Right hindlimb (tissue), 1 donor: ENCODE measurements around the gene C16orf74.

Experiments
- DNase-seq: peaks from one replicate; pipeline ENCODE4 v3.0.0-alpha.2; 2018

The C16orf74 gene

DNA sequence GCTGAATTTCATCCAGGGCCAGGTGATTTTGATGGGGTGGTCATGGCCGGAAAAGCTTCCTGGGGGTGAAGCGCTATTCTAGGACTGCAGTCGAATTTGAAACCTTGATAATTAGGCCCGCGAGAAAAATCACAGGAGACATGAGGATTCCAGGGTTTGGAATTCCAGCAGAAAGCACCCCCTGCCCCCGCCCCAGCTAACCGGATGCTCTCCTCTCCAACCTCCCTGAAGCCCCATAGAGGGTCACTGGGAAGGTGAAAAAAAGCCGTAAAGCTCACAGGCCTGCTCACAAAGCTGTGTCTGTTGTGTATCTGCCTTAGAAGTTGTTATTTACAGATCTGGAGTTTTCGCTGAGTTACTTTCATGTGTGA, 61.0 kb downstream of the C16orf74 start:
- no peak for DNase-seq

DNA sequence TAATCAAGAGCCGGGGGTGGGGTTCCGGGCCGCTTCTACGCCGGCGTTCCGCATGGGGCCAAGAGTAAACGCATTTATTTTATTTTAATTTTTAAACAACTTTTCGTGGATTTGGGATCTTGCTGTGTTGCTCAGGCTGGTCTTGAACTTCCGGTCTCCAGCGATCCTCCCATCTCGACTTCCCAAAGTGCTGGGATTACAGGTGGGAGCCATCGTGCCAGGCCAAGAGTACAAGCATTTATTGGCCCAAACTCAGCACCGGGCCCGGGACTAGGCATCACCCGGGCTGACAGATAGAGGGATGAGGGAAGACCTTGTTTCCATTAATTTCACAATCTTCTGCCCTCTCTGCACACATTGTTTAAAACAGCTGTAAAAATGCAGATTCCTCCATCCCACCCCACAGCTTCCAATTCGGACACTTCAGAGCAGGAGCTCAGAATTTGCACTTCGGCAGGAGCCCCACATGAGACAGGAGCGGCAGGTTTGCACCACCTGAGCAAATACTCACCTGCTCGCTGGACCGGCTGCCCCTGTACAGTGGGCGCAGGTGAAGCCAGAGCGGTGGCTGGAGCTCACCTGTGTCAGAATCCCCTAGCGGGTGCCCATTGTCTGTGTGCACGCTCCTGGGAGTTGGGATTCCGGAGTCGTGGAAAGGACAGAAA, 61.5 kb downstream of the C16orf74 start:
- DNase-seq = no peak

DNA sequence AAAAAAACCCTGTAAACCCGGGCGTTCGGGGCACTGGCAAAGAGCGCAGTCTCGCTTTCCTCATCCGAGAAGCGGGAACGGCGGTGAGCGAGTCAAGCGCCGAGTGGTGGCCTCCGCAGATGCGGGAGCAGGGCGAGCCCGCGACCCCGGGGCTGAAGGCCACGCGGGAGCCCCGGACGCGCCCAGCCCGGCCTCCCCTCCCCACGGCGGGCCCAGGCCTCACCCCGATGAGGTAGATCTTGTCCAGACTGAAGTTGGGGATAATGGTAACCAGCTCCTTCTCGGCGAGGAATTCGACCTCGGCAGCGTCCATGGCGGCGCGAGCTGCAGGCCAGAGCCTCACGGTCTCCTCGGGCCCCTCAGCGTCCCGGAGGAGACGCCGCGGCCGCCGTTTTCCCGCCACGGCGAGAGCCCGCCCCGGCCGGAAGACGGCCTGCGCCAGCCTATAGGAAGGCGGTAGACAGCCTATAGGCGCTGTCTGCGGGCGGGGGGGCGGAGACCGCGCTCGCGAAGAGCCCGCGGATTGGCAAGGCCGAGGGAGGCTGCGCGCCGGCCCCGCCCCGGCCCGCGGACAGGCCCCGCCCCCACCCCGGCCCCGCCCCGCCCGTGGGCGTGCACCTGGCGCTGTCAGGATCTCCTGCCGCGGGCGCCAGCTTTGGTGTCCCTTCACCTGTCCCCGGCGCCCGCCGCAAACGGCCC, 62.2 kb downstream of the C16orf74 start, which contains the start of gene GINS2:
Gene GINS2, minus strand, starts transcription at position 369 of the 699 bp plus-strand sequence. Its CDS starts 56 bp downstream, at position 313.
- peak; percentile 95 for DNase-seq

DNA sequence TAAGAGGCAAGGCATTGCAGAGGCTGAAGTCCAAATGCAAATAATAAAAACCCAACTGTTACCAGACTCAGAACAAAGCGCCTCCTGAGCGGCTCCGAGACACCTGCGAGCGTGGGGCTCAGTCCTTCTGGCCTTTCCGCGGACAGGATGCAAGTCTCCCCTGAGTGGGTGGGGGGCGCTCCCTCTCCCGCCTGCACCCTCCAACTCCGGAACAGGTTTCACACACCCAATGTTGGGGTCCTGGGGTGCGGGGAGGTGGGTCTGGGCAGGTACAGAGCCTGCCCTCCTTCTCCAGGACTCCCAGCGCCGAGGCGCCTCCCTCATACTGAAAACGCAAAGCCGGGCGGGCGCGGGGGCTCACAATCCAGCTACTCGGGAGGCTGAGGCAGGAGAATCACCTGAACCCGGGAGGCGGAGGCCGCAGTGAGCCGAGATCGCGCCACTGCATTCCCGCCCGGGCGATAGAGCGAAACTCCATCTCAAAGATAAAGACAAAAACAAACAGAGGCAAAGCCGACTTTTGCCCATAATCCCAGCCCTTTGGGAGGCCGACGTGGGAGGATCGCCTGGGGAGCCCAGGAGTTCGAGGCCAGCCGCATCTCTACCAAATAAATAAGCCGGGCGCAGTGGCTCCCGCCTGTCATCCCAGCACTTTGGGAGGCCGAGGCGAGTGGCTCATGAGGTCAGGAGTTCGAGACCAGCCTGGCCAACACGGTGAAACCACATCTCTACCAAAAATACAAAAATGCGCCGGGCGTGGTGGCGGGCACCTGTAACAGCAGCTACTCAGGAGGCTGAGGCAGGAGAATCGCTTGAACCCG, 63.0 kb downstream of the C16orf74 start:
- no peak for DNase-seq

DNA sequence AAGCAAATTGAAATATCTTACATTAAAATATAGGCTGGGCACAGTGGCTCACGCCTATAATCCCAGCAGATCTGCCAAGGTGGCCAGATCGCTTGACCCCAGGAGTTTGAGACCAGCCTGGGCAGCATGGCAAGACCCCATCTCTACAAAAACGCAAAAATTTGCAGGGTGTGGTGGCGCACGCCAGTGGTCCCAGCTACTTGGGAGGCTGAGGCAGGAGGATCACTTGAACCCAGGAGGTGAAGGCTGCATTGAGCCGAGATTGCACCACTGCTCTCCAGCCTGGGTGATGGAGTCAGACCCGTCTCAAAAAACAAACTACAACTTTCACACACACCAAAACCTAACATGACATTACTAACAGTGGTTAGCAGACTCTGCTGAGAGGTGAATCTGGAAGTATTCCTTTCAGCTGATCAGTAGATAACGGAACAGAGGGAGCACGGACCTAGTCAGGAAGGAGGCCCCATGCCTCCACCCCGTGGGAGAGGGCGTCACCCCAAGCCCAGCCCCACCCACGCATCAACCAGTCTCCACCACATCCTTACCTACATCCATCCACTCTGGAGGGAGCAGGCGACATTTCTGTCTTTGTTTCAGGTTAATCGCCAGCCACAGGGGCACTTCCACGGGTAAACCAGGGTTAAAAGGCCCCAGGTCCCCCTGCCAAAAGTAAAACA, 63.8 kb downstream of the C16orf74 start:
- DNase-seq = no peak

DNA sequence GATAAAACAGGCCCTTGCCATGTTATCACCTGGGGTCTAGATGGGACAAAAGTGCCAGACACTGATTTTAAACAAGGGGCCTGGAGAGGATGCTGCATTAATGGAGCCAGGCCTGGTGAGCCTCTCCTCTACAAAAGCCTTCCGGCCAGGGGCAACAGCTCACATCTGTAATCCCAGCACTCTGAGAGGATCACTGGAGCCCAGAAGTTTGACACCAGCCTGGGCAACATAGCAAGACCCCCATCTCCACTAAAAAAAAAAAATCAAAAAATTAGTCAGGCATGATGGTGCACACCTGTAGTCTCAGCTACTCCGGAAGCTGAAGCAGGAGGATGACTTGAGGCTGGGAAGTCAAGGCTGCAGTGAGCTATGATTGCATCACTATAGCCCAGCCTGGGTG, 65.6 kb downstream of the C16orf74 start:
- no peak for DNase-seq

DNA sequence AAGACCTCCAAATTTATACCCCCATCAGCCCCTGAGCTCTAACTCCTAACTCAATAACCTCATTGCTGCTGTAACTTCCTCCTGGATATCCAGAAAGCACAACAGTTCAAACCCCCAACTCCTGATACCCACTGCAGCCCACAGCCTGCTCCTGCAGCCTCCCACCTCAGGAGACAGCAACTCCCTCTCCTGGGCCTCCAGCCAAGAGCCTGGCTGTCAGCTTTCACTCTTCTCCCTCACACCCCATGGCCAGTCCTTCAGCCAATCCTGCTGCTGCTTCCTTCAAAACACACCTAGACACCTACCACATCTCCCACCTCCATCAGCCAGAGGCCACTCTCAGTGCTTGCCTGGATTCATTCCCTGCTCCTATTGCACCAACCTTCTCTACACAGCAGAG, 67.5 kb downstream of the C16orf74 start:
- no peak for DNase-seq

DNA sequence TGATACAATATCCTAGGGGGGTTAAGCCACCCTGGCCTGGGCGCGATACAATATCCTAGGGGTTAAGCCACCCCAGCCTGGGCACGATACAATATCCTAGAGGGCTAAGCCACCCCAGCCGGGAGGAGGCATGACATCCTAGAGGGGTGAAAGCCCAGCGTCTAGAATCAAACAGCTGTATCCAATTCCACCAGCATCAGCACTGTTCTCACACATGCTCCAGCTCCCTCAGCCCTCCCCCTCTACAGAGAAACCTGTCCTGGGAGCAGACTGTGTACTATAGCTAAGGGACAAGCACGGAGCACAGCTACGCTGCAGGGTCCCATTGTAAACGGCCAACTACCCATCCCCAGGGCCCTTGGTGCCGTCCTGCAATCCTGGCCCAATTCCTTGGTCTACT, 68.4 kb downstream of the C16orf74 start:
- DNase-seq = no peak

DNA sequence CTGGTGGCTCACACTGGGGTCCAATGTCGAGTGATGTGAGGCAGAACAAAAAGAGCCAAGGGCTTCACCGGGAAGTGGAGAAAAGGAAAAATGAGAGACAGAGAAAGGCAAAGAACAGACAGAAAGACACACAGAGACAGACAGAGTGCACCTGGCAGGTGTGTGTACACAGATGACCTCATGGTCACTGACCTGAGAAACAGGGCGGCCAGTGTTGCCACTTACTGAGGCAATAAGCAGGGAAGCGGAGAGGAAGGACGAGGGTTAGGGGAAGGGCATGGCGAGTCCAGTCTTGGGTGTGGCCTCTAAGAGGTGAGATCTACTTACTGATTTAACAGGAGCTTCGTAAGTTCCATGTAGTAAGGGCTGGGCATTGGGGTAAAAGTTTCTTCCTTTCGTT, 69.6 kb downstream of the C16orf74 start:
- DNase-seq = no peak

DNA sequence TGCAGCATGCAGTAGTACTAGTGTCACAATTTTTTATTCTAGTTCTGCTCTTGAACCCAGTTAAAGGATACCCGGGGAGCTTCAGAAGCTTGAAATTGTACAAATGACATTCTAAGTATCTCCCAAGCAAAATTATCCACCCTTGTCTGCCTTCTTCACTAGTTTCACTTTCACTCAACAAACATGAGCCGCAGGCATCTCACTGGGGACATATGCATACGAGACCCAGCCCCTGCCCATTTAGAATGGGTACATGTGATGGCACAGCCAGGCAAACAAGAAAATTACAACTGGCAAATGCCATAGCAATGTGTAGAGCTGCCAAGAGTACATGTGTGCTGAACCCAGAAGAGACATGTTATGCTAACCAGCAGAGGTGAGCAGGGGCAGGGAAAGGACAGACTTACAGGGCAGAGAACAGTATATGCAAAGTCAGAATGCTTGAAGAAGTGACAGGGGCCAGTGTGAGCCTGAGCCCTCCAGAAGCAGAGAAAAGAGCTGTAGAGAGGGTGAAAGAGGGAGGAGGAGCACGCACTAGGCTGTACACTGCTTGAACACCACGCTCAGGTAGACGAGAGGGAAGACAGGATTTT, 70.4 kb downstream of the C16orf74 start:
- DNase-seq = no peak

DNA sequence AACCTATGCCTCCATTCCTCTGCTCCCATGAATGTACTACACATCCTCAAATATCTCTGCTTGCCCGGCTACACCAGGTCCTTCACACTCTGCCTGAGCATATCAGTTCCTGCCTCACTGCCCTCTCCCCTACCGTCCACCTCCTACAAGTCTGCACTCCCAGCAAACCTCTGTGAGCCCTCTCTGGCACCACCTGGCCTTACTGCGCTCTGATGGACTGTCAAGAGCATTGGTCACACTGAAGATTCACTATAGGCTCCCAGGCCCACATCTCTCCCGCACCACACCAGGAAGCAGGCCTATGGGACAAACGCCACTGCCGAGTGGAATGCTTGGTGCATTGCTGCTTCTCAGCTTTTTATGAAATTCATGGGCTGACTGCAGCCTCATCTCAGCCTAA, 71.0 kb downstream of the C16orf74 start:
- no peak for DNase-seq

DNA sequence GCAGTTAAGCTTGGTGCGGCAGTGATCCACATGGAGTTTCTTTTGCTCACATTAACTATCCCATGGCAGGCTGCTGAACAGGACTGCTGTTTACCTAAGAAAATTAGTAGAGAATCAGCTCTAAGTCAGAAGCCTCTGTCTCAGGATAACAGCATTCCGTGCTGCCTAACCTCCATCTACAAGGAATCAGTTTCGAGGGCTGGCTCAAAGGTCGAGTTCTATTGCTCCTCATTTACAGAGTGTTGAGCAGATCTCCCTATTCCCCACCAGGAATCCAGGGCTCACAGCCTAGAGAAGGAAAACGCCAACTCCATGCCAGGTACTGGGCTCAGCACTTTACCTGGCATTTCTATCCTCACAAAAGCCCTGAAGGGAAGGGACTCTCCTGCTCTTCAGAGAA, 72.1 kb downstream of the C16orf74 start:
- no peak for DNase-seq

DNA sequence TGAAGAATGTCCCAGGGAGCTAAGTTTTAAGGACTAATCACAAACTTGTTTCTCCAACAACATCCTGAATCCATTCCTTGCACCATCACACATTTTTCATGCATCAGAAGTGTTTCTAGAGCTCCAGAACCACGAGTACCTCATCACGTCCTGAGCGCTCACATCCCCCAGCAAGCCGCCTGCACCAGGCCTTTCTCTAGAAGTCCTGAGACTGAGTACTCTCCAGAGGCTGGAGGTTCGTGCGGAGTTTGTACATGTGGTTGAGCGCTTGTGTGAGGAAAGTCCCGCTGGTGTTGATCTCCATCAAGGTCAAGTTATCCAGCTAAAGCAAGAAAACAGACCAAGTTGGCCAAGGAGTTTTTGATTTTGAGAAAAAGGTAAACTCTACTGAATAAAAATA, 72.9 kb downstream of the C16orf74 start:
- no peak for DNase-seq

DNA sequence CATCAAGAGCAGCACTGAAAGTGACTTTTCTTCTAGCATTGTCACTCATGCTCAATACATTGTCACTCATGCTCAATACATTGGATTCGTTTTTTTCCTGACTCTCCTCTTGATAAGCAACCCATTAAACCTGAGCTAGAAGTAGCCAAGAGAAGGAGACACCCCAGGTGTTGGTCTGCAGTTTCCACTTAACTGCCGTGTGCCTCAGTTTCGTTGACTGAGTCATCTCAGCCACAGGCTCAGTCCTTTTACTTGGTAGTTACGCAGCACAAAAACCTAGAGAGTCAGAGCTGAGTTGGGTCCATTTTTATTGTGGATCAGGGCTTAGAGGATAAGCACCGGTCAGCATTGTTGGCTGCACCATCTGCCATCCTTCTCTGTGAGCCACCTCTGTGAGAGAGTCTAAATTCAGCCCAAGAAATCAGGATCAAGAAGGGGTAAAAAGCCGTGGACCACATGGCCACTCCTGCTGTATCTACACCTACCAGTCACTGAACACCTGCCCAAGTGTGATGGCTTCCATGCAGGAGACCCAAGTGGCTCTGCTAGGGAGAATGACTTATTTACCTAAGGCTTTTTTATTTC, 73.4 kb downstream of the C16orf74 start:
- DNase-seq = no peak

DNA sequence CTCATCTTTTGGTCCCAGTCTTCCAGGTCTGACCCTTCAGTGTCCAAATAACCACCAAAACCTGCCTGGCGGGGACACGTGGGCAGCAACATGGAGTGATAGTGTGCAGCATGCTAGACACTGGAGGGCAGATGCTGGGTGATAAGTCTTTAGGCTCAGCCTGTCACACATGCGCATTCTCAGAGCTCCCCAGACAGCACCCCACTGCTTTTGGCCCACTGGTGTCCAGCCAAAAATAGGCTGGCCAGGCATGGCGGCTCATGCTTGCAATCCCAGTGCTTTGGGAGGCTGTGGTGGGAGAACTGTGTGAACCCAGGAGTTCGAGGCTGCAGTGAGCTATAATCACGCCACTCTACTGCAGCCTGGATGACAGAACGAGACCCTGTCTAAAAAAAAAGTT, 74.4 kb downstream of the C16orf74 start:
- no peak for DNase-seq

DNA sequence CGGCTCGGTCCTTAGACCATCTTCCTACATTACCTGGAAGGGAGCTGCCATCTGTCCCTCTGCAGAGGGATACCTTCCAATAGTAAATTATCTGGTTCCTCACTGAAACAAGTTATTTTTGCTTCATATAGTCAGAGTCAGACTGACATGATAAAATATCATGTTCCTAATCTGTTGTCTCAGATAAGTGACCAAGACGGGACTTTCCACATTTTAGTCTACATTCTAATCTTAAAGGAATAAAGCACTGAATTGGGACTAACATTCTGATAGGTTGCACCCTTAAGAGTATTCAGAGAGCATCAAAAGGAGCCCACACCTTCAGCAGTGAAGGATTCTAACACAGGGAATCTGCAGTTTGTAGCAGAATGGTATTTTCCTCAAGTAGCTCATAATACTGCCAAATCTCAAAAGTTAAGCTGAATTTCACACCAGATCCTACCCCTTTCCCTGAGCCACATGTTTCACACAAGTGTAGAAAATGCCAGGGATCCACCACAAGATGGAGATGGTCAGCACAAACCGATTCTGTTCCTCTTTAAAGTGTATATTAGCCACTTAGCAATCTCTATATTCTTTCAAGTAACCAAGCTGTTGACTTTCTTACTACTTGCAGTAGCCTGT, 75.5 kb downstream of the C16orf74 start:
- DNase-seq = no peak

DNA sequence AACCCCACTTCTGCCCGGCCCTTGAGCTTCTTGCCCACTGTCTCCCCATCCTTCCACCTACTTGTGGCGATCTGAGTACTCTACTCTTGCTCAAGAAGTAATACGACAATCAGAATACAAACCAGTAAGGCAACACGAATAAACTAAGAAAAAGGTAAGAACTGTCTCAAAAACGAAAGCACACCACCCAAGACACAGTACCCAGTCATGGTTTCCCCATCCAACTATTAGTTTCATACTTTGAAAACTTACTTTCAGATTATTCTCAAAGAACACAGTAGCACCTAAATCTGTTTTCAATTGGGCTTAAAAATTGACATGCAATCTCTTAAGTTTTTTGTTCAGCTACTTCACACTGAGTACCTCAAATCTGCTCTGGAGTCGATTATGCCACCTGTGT, 76.1 kb downstream of the C16orf74 start:
- DNase-seq = no peak

DNA sequence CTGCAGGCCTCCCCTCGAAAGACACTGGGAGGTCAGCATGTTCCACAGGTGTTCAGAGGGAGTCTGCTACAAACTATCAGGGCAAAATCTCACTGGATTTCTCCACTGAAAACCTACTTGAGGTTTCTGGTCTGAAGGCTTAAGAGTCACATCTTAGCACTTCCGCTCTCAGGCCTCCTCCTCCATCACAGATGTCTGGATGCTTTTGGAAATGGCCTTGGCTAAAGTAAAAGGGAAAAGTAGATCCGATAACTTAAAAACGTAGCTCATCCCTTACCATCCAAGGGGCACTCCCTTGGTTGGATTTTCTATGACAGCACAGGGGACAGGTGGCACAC, 76.5 kb downstream of the C16orf74 start:
- no peak for DNase-seq

DNA sequence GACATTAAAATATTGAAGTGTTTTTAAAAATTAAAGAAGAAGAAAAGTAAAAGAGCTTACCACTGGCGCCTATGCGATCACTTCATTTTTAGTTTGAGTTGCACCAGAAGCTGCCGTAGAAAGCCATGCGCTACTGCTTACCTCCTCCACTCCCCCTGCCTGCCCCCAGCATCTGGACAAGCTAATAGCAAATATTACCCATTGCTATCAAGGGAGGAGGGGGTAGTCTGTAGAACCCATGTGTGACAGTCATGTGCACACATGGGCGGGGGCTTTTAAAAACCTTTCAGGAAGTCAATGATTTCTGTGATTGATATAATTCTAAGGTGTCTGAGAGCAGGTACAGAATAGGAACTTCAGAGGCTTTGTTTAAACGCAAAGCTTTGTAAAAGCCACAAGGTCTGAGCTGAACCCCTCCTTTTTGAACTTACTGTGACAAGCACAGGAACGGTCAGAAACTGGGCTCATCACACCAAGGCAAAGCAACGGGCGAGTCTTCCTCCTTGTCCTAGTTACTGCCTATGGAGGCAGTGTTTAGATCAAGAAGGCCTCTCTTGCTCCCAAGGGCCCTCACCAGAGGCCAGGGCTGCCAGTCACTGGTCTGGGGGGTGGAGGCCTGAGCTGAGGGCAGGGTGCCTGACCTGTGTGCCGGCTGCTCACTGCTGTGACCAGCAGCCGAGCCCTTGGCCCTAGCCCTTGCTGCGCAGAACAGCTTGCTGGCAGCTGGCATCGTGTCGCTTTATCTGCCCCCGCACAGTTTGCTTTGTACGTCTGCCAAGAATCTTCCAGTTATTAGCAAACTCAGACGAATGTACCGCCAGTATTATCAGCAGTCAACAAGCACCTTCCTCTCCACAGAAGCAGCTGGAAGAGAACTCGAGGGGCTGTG, 77.1 kb downstream of the C16orf74 start:
- DNase-seq = no peak

DNA sequence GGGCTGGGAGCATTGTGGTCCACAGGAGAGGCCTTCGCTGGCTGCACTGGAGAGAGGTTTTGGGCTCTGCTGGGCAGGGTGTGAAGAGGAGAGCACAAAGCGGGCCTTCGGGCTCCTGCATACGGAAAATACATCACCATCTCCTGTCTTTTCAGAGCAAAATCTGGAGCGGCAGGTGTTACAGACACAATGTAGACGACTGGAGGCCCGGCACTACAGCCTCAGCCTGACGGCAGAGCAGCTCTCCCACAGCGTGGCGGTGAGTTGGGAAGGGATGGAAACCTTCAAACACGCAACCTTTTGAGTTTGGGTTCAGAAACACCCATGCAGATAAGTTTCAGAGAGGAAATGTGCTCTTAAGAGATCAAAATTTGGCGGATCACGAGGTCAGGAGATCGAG, 80.1 kb downstream of the C16orf74 start:
- no peak for DNase-seq
